ENCODE data around the gene KIRREL2. TPM values are rescaled to one million over a fixed set of nuclear protein-coding genes. Genes with fewer than 3 reads are reported as not detected.

Gene KIRREL2
- total and polyA plus RNA-seq, 2 experiments from 2014 or later: 3.6 to 9.9 TPM

GRCh38 chr19:35861640-35862160, 5.0 kb downstream of the KIRREL2 start (continued):
- TF ChIP-seq POLR2AphosphoS5 (IDR thresholded peaks at IDR 0.05; ENCODE audit: low read depth): no peak

- Mint-ChIP-seq H3K36me3 (ENCODE audit: low read depth) (peaks cover 4% of the 10 kb centered on the region; the same call in 2 of the 3 replicates), H3K9me3 (no peaks in the 10 kb centered on the region; the same call in 2 of the 3 replicates), H3K27ac (no peak overlapping the region), H3K4me3 (peak overlapping the region; percentile 34; the same call in 1 of the 3 replicates), H3K4me1 (peaks cover 16% of the 10 kb centered on the region), H3K27me3 (ENCODE audit: insufficient read depth, low read depth, poor library complexity) (peaks cover 64% of the 10 kb centered on the region)
- peaks cover 8% of the 10 kb centered on the region for H3K4me1 ChIP-seq (ENCODE audit: insufficient read depth)
- H3K4me2 ChIP-seq: no peak overlapping the region
- no peaks in the 10 kb centered on the region; the same call in 1 of the 2 replicates for H3K36me3 ChIP-seq (ENCODE audit: insufficient read depth)
- H3K4me3 ChIP-seq: no peak overlapping the region
- no peak overlapping the region for H2AFZ ChIP-seq
- no peaks in the 10 kb centered on the region for H3K9me2 ChIP-seq (ENCODE audit: insufficient read depth)
- H3F3A ChIP-seq (replicated peaks; ENCODE audit: low read depth): 0 out of 2 replicates have a peak, but pooled peaks cover under 1% of the 10 kb centered on the region
- no peak overlapping the region for H3K27ac ChIP-seq (ENCODE audit: low read depth)
- H3K27me3 ChIP-seq (ENCODE audit: insufficient read depth): peaks cover 61% of the 10 kb centered on the region
- H4K20me1 ChIP-seq (replicated peaks; ENCODE audit: insufficient read depth): no peaks in the 10 kb centered on the region
- H3K79me2 ChIP-seq (replicated peaks; ENCODE audit: insufficient read depth): no peaks in the 10 kb centered on the region
- no peak for ATAC-seq
- TF ChIP-seq ZNF114 (CRISPR knock-in tag; IDR thresholded peaks at IDR 0.05): no peak
- TF ChIP-seq ZNF462 (CRISPR knock-in tag; IDR thresholded peaks at IDR 0.05): no peak
- TF ChIP-seq REST (IDR thresholded peaks at IDR 0.05; ENCODE audit: unreplicated experiment): no peak
- TF ChIP-seq EZH2phosphoT487 (IDR thresholded peaks at IDR 0.05; ENCODE audit: unreplicated experiment): no peak
- TF ChIP-seq STAT1 (IDR thresholded peaks at IDR 0.05; ENCODE audit: unreplicated experiment): no peak
- TF ChIP-seq EZH2 (IDR thresholded peaks at IDR 0.05; ENCODE audit: low read depth, unreplicated experiment): no peak
- no peak for TF ChIP-seq CREB1 (CRISPR knock-in tag; IDR thresholded peaks at IDR 0.05; ENCODE audit: low read depth)
- no peak for TF ChIP-seq NANOG (IDR thresholded peaks at IDR 0.05; ENCODE audit: borderline replicate concordance)
- TF ChIP-seq ZNF331 (CRISPR knock-in tag; IDR thresholded peaks at IDR 0.05; ENCODE audit: low read depth): no peak
- TF ChIP-seq CTCF (conservative IDR thresholded peaks at IDR 0.05; ENCODE audit: low read depth in 2 of 2): no peak
- TF ChIP-seq POLR2AphosphoS5 (IDR thresholded peaks at IDR 0.05; ENCODE audit: low read depth): no peak
- no peak for TF ChIP-seq ETS1 (IDR thresholded peaks at IDR 0.05)
- TF ChIP-seq JUNB (IDR thresholded peaks at IDR 0.05; ENCODE audit: unreplicated experiment): no peak
- peak; percentile 62 for DNase-seq (ENCODE audit: low spot score)
Observed at GRCh38 chr19:35862528-35862927, 5.8 kb downstream of the KIRREL2 start.
